ENCODE measurements around the gene POLR2A.

DNA sequence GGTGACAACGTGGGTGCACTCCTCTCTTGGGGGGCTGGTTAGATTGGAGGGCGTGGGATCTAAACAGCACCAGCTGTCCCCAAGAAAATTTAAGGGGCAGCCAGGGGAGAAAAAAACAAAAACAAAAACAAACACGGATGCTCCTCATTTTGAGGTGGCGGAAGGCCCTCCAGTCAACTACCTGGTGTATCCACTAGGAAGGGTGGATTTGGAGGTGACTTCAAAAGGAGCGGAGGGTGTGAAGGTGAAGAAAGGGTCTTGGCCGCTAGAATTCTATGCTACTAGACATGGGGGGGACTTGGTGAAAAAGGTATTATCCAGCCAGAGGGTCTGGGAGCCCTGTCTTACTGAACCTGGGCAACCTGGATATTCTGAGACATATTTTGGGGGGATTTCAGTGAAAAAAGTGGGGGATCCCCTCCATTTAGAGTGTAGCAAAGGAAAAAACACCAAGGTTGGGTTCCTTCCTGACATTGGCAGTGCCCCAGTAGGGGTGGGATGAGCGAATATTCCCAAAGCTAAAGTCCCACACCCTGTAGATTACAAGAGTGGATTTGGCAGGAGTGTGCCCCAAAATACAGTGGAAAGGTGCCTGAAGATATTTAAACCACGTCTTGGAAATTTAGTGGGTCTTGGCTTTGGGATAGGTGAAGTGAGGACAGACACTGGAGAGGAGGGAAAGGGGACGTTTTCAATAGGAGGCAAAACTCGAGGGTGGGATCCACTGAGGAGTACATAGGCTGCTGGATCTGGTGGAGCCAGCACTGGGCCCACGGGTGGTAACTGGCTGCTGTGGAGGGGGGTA is 45.3 kb upstream of the POLR2A start:
- TF ChIP-seq, protein P1, sequence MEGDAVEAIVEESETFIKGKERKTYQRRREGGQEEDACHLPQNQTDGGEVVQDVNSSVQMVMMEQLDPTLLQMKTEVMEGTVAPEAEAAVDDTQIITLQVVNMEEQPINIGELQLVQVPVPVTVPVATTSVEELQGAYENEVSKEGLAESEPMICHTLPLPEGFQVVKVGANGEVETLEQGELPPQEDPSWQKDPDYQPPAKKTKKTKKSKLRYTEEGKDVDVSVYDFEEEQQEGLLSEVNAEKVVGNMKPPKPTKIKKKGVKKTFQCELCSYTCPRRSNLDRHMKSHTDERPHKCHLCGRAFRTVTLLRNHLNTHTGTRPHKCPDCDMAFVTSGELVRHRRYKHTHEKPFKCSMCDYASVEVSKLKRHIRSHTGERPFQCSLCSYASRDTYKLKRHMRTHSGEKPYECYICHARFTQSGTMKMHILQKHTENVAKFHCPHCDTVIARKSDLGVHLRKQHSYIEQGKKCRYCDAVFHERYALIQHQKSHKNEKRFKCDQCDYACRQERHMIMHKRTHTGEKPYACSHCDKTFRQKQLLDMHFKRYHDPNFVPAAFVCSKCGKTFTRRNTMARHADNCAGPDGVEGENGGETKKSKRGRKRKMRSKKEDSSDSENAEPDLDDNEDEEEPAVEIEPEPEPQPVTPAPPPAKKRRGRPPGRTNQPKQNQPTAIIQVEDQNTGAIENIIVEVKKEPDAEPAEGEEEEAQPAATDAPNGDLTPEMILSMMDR (IDR thresholded peaks at IDR 0.05): no peak
- no peak for TF ChIP-seq POLR2A (IDR thresholded peaks at IDR 0.05)

Measured in right lobe of liver (tissue), 4 donors.